ENCODE data around the gene VRK2. TPM values are rescaled to one million over a fixed set of nuclear protein-coding genes. Genes with fewer than 3 reads are reported as not detected.

The VRK2 gene
- total and polyA plus RNA-seq, 2 experiments from 2014 or later = 19.0 to 22.5 TPM

DNA sequence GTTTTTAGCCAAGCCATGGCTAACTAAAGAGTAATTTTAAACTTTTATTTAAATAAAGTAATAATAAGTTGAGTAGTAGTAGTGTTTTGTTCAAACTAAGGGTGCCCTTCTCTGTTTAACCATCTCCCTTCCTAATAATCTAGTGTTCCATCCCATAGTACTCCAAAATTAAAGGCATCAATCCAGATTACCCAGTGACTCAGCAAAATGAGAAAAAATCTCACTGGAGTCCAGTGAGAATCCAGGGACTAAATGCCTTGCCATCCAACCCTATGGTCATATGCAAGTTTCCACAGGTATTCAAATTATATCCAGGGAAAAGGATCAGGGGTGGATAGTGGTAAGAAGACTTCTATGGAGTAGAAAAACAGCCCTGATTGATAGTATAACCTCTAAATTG is 19.6 kb upstream of the VRK2 start:
- Histone ChIP-seq H3K9me2 (ENCODE audit: insufficient read depth) (no peaks in the 10 kb centered on the region; the same call in 1 of the 2 replicates), H2AFZ (no peak overlapping the region), H3K27me3 (ENCODE audit: insufficient read depth) (no peaks in the 10 kb centered on the region), H3F3A (replicated peaks; ENCODE audit: low read depth) (no peaks in the 10 kb centered on the region), H3K4me2 (no peak overlapping the region), H4K20me1 (replicated peaks; ENCODE audit: insufficient read depth) (no peaks in the 10 kb centered on the region), H3K79me2 (replicated peaks; ENCODE audit: insufficient read depth) (no peaks in the 10 kb centered on the region), H3K4me3 (no peak overlapping the region), H3K27ac (ENCODE audit: low read depth) (no peak overlapping the region), H3K4me1 (ENCODE audit: insufficient read depth) (no peaks in the 10 kb centered on the region), H3K36me3 (ENCODE audit: insufficient read depth) (no peaks in the 10 kb centered on the region)
- ATAC-seq (no peak), DNase-seq (ENCODE audit: low spot score) (no peak)
- Mint-ChIP-seq H3K27ac (no peak overlapping the region), H3K4me1 (no peaks in the 10 kb centered on the region), H3K4me3 (no peak overlapping the region), H3K36me3 (ENCODE audit: low read depth) (no peaks in the 10 kb centered on the region), H3K9me3 (no peaks in the 10 kb centered on the region), H3K27me3 (ENCODE audit: insufficient read depth, low read depth, poor library complexity) (no peaks in the 10 kb centered on the region)
- no peak for TF ChIP-seq NANOG (IDR thresholded peaks at IDR 0.05; ENCODE audit: borderline replicate concordance)
- no peak for TF ChIP-seq POLR2AphosphoS5 (IDR thresholded peaks at IDR 0.05; ENCODE audit: low read depth)

- Histone ChIP-seq H3K79me2 (replicated peaks; ENCODE audit: insufficient read depth) (no peaks in the 10 kb centered on the region), H3K4me1 (ENCODE audit: insufficient read depth) (no peaks in the 10 kb centered on the region), H3K27me3 (ENCODE audit: insufficient read depth) (no peaks in the 10 kb centered on the region), H3K9me2 (ENCODE audit: insufficient read depth) (no peaks in the 10 kb centered on the region; the same call in 1 of the 2 replicates), H3K4me2 (no peak overlapping the region), H2AFZ (no peak overlapping the region; the same call in 1 of the 2 replicates), H3K4me3 (no peak overlapping the region), H3K27ac (ENCODE audit: low read depth) (no peak overlapping the region), H3F3A (replicated peaks; ENCODE audit: low read depth) (no peaks in the 10 kb centered on the region), H4K20me1 (replicated peaks; ENCODE audit: insufficient read depth) (no peaks in the 10 kb centered on the region), H3K36me3 (ENCODE audit: insufficient read depth) (no peaks in the 10 kb centered on the region)
- H3K9me3 Mint-ChIP-seq = no peaks in the 10 kb centered on the region
- no peak for ATAC-seq
- no peaks in the 10 kb centered on the region for H3K4me1 Mint-ChIP-seq
- H3K27ac Mint-ChIP-seq = no peak overlapping the region
- DNase-seq (ENCODE audit: low spot score) = no peak
- no peaks in the 10 kb centered on the region for H3K36me3 Mint-ChIP-seq (ENCODE audit: low read depth)
- no peak overlapping the region for H3K4me3 Mint-ChIP-seq
- H3K27me3 Mint-ChIP-seq (ENCODE audit: insufficient read depth, low read depth, poor library complexity) = no peaks in the 10 kb centered on the region
- TF ChIP-seq, protein P1, sequence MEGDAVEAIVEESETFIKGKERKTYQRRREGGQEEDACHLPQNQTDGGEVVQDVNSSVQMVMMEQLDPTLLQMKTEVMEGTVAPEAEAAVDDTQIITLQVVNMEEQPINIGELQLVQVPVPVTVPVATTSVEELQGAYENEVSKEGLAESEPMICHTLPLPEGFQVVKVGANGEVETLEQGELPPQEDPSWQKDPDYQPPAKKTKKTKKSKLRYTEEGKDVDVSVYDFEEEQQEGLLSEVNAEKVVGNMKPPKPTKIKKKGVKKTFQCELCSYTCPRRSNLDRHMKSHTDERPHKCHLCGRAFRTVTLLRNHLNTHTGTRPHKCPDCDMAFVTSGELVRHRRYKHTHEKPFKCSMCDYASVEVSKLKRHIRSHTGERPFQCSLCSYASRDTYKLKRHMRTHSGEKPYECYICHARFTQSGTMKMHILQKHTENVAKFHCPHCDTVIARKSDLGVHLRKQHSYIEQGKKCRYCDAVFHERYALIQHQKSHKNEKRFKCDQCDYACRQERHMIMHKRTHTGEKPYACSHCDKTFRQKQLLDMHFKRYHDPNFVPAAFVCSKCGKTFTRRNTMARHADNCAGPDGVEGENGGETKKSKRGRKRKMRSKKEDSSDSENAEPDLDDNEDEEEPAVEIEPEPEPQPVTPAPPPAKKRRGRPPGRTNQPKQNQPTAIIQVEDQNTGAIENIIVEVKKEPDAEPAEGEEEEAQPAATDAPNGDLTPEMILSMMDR (conservative IDR thresholded peaks at IDR 0.05; ENCODE audit: low read depth in 2 of 2) = no peak
- no peak for TF ChIP-seq STAT1 (IDR thresholded peaks at IDR 0.05; ENCODE audit: unreplicated experiment)
- TF ChIP-seq, protein P2, sequence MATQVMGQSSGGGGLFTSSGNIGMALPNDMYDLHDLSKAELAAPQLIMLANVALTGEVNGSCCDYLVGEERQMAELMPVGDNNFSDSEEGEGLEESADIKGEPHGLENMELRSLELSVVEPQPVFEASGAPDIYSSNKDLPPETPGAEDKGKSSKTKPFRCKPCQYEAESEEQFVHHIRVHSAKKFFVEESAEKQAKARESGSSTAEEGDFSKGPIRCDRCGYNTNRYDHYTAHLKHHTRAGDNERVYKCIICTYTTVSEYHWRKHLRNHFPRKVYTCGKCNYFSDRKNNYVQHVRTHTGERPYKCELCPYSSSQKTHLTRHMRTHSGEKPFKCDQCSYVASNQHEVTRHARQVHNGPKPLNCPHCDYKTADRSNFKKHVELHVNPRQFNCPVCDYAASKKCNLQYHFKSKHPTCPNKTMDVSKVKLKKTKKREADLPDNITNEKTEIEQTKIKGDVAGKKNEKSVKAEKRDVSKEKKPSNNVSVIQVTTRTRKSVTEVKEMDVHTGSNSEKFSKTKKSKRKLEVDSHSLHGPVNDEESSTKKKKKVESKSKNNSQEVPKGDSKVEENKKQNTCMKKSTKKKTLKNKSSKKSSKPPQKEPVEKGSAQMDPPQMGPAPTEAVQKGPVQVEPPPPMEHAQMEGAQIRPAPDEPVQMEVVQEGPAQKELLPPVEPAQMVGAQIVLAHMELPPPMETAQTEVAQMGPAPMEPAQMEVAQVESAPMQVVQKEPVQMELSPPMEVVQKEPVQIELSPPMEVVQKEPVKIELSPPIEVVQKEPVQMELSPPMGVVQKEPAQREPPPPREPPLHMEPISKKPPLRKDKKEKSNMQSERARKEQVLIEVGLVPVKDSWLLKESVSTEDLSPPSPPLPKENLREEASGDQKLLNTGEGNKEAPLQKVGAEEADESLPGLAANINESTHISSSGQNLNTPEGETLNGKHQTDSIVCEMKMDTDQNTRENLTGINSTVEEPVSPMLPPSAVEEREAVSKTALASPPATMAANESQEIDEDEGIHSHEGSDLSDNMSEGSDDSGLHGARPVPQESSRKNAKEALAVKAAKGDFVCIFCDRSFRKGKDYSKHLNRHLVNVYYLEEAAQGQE (IDR thresholded peaks at IDR 0.05; ENCODE audit: unreplicated experiment) = no peak
- no peak for TF ChIP-seq ZNF462 (CRISPR knock-in tag; IDR thresholded peaks at IDR 0.05)
- no peak for TF ChIP-seq EZH2 (IDR thresholded peaks at IDR 0.05; ENCODE audit: low read depth, unreplicated experiment)
- TF ChIP-seq JUNB (IDR thresholded peaks at IDR 0.05; ENCODE audit: unreplicated experiment) = no peak
- TF ChIP-seq ETS1 (IDR thresholded peaks at IDR 0.05) = no peak
- no peak for TF ChIP-seq POLR2AphosphoS5 (IDR thresholded peaks at IDR 0.05; ENCODE audit: low read depth)
- TF ChIP-seq NANOG (IDR thresholded peaks at IDR 0.05; ENCODE audit: borderline replicate concordance) = no peak
- TF ChIP-seq CREB1 (CRISPR knock-in tag; IDR thresholded peaks at IDR 0.05; ENCODE audit: low read depth) = no peak
Measured at GRCh38 chr2:58030771-58031170, 15.8 kb upstream of the VRK2 start.

All from GM23338 (cell line).